Keratinocyte (primary cell): ENCODE data around the gene GPR146. TPM values are rescaled to one million over a fixed set of nuclear protein-coding genes. Genes with fewer than 3 reads are reported as not detected.

Experiments used
- DNase-seq: peaks from one replicate; pipeline ENCODE4 v3.0.0-alpha.2; 2011; ENCODE audit warnings: low read depth, missing footprints, low spot score
- FAIRE-seq: peaks from 2 replicates; lab custom pipeline; 2011; peaks lifted over from hg19 to GRCh38; lab: Jason Lieb, UNC
- H2AFZ ChIP-seq: 2 replicates; pipeline ENCODE4 v1.6.0; 2012; ENCODE audit warnings: low read length, control low read depth, inconsistent platforms; ENCODE audit not compliant: control insufficient read depth
- H3K27ac ChIP-seq: 2 replicates; pipeline ENCODE4 v1.5.1; 2011; ENCODE audit warnings: low read length; ENCODE audit not compliant: control insufficient read depth, insufficient read depth
- H3K27me3 ChIP-seq: 3 replicates; pipeline ENCODE4 v1.6.0; 2011; ENCODE audit warnings: low read length; ENCODE audit not compliant: control insufficient read depth, insufficient read depth; ENCODE audit errors: extremely low read depth
- H3K36me3 ChIP-seq, 2 experiments: 2 replicates in 1 of 2; 3 replicates in 1 of 2; pipeline ENCODE4 v1.5.1; 2011; ENCODE audit warnings: low read length in 2 of 2, mild to moderate bottlenecking in 1 of 2; ENCODE audit not compliant: control insufficient read depth in 2 of 2, insufficient read depth in 2 of 2; ENCODE audit errors: extremely low read depth in 1 of 2
- H3K4me1 ChIP-seq: 3 replicates; pipeline ENCODE4 v1.5.1; 2011; ENCODE audit warnings: low read length; ENCODE audit not compliant: control insufficient read depth, insufficient read depth; ENCODE audit errors: extremely low read depth
- H3K4me2 ChIP-seq: 3 replicates; pipeline ENCODE4 v1.6.0; 2011; ENCODE audit warnings: low read depth, low read length; ENCODE audit not compliant: control insufficient read depth, insufficient read depth; ENCODE audit errors: extremely low read depth
- H3K4me3 ChIP-seq, 3 experiments: fragments of 200-600 bp in 1 of 3; sonication (generic) in 1 of 3; 2 replicates in 2 of 3; 3 replicates in 1 of 3; pipeline ENCODE4 v1.5.1; 2011 to 2016; ENCODE audit warnings: low read length in 3 of 3, mild to moderate bottlenecking in 3 of 3, control low read depth in 2 of 3, inconsistent platforms in 1 of 3, low read depth in 1 of 3, mixed read lengths in 1 of 3, mixed run types in 1 of 3, moderate library complexity in 1 of 3; ENCODE audit not compliant: control insufficient read depth in 2 of 3, insufficient read depth in 2 of 3; ENCODE audit errors: extremely low read depth in 1 of 3
- H3K79me2 ChIP-seq: 2 replicates; pipeline ENCODE4 v1.6.0; 2012; ENCODE audit warnings: low read length; ENCODE audit not compliant: control insufficient read depth, insufficient read depth
- H3K9ac ChIP-seq: 3 replicates; pipeline ENCODE4 v1.6.0; 2011; ENCODE audit warnings: low read length; ENCODE audit not compliant: control insufficient read depth, insufficient read depth; ENCODE audit errors: extremely low read depth
- H3K9me1 ChIP-seq: 3 replicates; pipeline ENCODE4 v1.6.0; 2011; ENCODE audit warnings: low read length; ENCODE audit not compliant: control insufficient read depth, insufficient read depth; ENCODE audit errors: extremely low read depth
- H3K9me3 ChIP-seq: 2 replicates; pipeline ENCODE4 v1.5.1; 2012; ENCODE audit warnings: low read depth, low read length; ENCODE audit not compliant: control insufficient read depth
- H4K20me1 ChIP-seq: 3 replicates; pipeline ENCODE4 v1.6.0; 2011; ENCODE audit warnings: low read length; ENCODE audit not compliant: control insufficient read depth, insufficient read depth; ENCODE audit errors: extremely low read depth
- CTCF ChIP-seq, 3 experiments: IDR thresholded peaks in 1 of 3; conservative IDR thresholded peaks in 1 of 3; optimal IDR thresholded peaks in 1 of 3; 2 replicates in 2 of 3; 3 replicates in 1 of 3; pipeline versions ENCODE3 to v1.5.1; 2011; ENCODE audit warnings: low read length in 3 of 3, mild to moderate bottlenecking in 3 of 3, moderate library complexity in 2 of 3, control low read depth in 1 of 3, inconsistent platforms in 1 of 3; ENCODE audit not compliant: insufficient read depth in 2 of 3; ENCODE audit errors: extremely low read depth in 1 of 3
- EZH2 ChIP-seq: IDR thresholded peaks from one replicate; pipeline ENCODE4 v1.6.1; 2012; ENCODE audit warnings: inconsistent platforms, mild to moderate bottlenecking, low read length, moderate library complexity
- dilution Hi-C: fragments of 300-500 bp; cut with MboI; formaldehyde crosslinking; loops from one replicate; pipeline ENCODE4 v1.7.0; 2020; ENCODE audit warnings: low sequenced_read_pairs; ENCODE audit not compliant: extremely low pct_ligation_motif_present
- polyA plus RNA-seq, 5 experiments: library from polyadenylated mRNA; depleted of rRNA in 3 of 5; stranded (reverse) in 3 of 5; stranded (forward) in 1 of 5; unstranded in 1 of 5; fragments of >200 nt; gene quantifications; 1 replicate in 1 of 5; 2 replicates in 3 of 5; 3 replicates in 1 of 5; pipeline versions ENCODE4 v1.2.1 to v1.2.3, GENCODE V29; 2011 to 2012; ENCODE audit warnings: missing spikeins in 2 of 5, low read depth in 1 of 5, low replicate concordance in 1 of 5

Gene GPR146
- polyA plus RNA-seq, 1 donor (not counting 4 experiments of a cell fraction or from before 2014, with no cell fraction given): 0.13 TPM

- H3K27ac ChIP-seq: no peak overlapping the region
Measured at GRCh38 chr7:1054861-1055450, 10.6 kb downstream of the GPR146 start.

GRCh38 chr7:1055491-1055955 lies 11.2 kb downstream of the GPR146 start:
- peaks cover 6 to 7% of the 10 kb centered on the region in 2 experiments for H3K36me3 ChIP-seq
- FAIRE-seq: no peak
- peaks cover 4% of the 10 kb centered on the region for H3K4me1 ChIP-seq
- no peak overlapping the region for H3K4me3 ChIP-seq
- H3K9me3 ChIP-seq: no peaks in the 10 kb centered on the region
- no peak overlapping the region for H3K27ac ChIP-seq
- no peaks in the 10 kb centered on the region for H3K27me3 ChIP-seq
- no peak overlapping the region for H2AFZ ChIP-seq
- TF ChIP-seq CTCF (optimal IDR thresholded peaks at IDR 0.05 in 1 of 3, IDR thresholded peaks at IDR 0.05 in 1 of 3, conservative IDR thresholded peaks at IDR 0.05 in 1 of 3; ENCODE audit: extremely low read depth in 1 of 3, insufficient read depth in 2 of 3, low read length in 3 of 3) (no peak), EZH2 (no peak)
- H3K4me2 ChIP-seq: no peak overlapping the region
- no peaks in the 10 kb centered on the region for H3K9me1 ChIP-seq
- DNase-seq: no peak
- no peak overlapping the region for H3K9ac ChIP-seq
- no peaks in the 10 kb centered on the region for H3K79me2 ChIP-seq
- dilution Hi-C loops: no loop called here
- no peaks in the 10 kb centered on the region for H4K20me1 ChIP-seq

More at GRCh38 chr7:1054861-1055450, 10.6 kb downstream of the GPR146 start:
- no peak overlapping the region for H3K4me3 ChIP-seq
- peaks cover 6 to 7% of the 10 kb centered on the region in 2 experiments for H3K36me3 ChIP-seq
- H3K9ac ChIP-seq: no peak overlapping the region
- H3K9me3 ChIP-seq: no peaks in the 10 kb centered on the region
- H2AFZ ChIP-seq: no peak overlapping the region
- H3K4me2 ChIP-seq: no peak overlapping the region
- H3K27me3 ChIP-seq: no peaks in the 10 kb centered on the region
- H3K4me1 ChIP-seq: peaks cover under 1% of the 10 kb centered on the region
- H3K79me2 ChIP-seq: no peaks in the 10 kb centered on the region
- H4K20me1 ChIP-seq: no peaks in the 10 kb centered on the region
- dilution Hi-C loops: no loop called here
- no peak for DNase-seq
- no peak for FAIRE-seq
- no peak for TF ChIP-seq EZH2
- TF ChIP-seq CTCF (optimal IDR thresholded peaks at IDR 0.05 in 1 of 3, IDR thresholded peaks at IDR 0.05 in 1 of 3, conservative IDR thresholded peaks at IDR 0.05 in 1 of 3; ENCODE audit: extremely low read depth in 1 of 3, insufficient read depth in 2 of 3, low read length in 3 of 3): no peak
- no peaks in the 10 kb centered on the region for H3K9me1 ChIP-seq
